OCI-M2 (cell line): Measurements from ENCODE around the gene XRCC6.
"Not testable (repeated sequence)": the region's sequence is repeated elsewhere in the genome, so short reads cannot be mapped to it uniquely, and the experiment has no call there.

ENCODE experiments used
- DNase-seq: peaks from one replicate; lab custom pipeline; 2025; ENCODE audit not compliant: unreplicated experiment; lab: John Stamatoyannopoulos, UW

Gene XRCC6

DNA sequence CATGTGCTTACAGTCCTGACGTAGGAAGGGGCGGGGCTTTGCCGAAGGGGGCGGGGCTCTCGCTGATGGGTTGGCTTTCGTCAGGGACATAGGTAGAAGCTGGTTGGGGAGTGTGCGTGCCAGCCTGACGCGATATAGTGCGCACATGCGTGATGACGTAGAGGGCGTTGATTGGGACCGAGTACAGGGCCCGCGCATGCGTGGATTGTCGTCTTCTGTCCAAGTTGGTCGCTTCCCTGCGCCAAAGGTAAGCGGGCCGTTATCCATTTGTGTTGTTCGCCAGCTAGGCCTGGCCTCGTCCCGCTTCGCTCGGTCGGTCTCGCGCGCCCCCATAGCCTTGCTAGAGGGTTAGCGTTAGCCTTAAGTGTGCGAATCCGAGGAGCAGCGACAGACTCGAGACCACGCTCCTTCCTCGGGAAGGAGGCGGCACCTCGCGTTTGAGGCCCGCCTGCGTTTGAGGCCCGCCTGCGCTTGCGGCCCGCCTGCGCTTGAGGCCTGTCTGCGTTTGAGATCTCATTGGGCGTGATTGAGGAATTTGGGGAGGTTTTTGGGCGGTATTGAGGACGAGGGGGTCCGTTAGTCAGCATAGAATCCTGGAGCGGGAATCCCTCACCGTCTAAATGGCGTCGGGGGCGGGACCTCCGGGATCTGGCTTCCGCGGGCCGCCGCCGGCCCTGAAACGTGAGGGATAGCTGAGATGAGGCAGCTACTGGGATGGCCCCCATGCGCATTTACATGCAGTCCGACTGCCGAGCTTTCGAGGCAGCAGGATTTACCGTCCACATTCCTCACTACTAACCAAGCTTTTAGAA is at the start of gene XRCC6:
XRCC6 (plus strand) TSS at position 197 of the 812 bp plus-strand sequence. CDS start 710 bp downstream, outside the sequence.
- DNase-seq = peak; percentile 88

DNA sequence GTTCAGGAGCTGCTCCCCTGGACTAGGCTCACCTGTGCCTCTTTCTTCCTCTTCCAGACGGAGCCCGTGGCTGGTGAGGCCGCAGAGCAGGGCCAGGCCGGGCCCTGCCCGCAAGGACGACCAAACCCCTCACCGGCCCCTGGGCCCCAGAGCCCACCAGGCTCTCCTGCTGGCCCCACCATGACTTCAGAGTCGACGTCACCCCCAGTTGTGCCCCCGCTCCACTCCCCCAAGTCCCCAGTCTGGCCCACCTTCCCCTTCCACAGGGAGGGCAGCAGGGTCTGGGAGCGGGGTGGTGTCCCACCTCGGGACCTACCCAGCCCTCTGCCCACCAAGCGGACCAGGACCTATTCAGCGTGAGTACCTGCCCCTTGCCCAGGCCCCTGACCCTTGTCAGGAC is 49.3 kb upstream of the XRCC6 start:
- DNase-seq = no peak

DNA sequence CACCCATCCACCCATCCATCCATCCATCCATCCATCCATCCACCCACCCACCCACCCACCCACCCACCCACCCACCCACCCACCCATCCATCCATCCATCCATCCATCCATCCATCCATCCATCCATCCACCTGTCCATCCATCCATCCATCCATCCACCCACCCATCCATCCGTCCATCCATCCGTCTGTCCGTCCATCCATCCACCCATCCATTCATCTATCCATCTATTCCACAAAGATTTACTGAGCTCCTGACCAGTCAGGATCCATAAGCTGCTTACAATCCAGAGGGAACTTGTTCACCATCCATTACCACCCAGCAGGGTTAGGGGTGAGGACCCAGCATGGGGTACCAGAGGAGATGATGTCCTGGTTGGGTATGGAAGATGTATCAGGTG is 48.8 kb upstream of the XRCC6 start:
- DNase-seq = not testable (repeated sequence)

DNA sequence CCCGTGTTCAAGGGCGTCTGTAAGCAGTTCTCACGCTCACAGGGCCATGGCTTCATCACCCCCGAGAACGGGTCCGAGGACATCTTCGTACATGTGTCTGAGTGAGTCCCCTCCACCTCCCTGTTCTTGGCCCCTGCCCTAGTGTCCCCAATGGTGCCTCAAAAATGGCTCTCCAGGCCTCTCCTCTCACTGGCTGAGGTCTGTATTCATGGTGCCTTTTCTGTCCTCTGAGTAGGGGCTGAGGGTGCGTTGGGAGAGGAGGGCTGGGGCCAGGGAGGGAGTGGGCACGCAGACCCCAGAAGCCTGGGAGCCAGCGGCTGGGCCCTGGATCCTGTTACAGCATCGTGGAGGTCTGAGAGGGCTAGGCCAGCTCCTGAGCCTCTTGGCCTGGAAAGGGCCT is 47.4 kb upstream of the XRCC6 start:
- no peak for DNase-seq

DNA sequence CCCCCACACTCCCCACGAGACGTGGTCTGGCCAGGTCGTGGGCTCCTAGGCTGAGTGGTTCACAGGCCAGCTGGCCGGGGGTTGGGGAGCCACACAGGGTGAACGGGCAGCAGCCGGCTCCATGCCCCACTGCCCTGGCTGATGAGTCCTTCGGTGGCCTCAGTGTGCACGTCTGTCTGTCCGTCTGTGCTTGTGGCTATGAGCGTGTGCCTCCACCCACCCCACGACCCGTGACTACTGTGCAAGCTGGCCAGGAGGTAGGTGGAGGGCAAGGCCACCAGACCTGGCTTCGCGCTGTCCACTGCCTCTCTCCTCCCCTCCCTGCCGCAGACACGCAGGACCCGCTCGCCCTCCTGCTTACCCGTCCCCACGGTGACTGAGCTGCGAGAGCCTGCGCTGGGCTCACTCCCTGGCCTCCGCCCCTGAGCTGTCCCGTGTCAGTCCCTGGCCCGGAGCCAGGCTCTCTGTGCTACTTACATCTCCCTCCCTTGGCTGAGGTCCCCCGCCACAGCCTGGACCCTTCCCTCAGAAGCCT is 46.2 kb upstream of the XRCC6 start:
- no peak for DNase-seq

DNA sequence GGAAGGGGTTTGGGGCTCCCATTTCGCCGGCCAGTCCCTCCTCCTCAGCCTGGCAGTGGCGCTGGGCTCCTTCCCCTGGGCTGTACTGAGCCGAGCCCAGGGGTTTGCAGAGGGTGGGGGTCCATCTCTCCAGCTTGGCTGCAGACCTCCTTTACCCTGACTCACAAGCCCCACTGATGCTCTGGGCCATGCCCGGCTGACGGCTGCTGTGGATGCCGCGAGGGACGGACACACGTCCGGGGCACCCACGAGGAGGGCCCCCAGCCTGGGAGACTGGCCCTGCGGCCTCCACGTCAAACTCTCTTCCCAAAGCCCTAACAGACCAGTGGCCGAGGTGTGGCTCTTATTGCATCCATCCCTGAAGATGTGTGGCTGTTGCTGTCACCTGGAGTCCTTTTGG is 45.6 kb upstream of the XRCC6 start:
- DNase-seq = no peak

DNA sequence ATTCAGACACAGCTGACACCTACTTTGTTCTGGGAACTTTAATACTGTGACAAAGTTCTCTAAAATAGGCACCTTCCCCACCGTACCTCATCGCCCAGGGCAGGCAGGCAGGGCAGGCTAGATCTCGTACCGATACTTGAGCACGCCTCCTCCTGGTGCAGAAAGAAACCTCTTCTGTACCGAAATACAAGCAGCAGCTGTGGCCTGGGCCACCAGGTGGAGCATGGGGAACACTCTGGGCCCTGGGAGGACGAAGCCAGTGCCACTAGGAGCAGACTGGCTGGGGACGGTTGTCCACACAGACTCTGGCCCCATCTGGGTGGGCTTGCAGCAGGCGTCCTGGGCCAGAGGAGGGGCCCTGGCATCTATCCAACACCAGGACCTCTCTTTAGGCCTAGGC is 44.2 kb upstream of the XRCC6 start:
- no peak for DNase-seq

DNA sequence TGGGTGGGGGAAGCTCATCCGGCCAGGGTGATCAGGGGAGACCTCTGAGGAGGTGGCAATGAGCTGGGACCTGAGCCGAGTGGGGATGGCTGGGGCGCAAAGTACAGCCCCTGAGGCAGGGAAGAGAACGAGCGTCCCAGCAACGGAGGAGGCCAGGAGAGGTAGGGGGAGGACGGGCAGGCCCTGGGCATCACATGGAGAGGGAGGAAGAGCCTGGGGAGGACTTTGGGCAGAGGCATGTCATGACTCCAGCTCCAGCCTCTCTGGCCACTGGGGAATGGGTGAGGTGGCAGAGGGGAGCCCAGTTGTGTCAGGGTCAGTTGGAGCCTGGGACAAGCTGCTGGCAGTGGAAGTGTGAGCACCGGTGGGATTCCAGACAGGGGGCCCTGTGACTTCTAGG is 43.0 kb upstream of the XRCC6 start:
- DNase-seq = no peak

DNA sequence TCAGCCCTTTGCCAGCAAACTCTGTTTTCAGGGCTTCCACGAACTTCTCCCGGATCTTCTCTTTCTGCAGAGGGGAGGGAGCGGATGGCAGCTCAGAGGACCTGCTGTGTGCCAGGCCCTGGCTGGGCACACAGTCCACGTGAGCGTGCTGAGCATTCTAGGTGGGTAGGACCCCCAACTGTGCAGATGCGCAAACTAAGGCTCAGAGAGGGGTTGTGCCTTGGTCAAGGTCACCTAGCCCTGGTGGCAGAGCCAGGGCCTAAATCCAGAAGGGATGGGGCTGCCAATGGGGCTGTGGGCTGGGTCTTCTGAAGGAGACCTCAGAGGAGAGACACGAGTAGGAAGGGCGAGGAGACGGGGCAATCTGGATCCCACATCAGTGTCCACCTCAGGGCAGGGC is 42.3 kb upstream of the XRCC6 start:
- no peak for DNase-seq

DNA sequence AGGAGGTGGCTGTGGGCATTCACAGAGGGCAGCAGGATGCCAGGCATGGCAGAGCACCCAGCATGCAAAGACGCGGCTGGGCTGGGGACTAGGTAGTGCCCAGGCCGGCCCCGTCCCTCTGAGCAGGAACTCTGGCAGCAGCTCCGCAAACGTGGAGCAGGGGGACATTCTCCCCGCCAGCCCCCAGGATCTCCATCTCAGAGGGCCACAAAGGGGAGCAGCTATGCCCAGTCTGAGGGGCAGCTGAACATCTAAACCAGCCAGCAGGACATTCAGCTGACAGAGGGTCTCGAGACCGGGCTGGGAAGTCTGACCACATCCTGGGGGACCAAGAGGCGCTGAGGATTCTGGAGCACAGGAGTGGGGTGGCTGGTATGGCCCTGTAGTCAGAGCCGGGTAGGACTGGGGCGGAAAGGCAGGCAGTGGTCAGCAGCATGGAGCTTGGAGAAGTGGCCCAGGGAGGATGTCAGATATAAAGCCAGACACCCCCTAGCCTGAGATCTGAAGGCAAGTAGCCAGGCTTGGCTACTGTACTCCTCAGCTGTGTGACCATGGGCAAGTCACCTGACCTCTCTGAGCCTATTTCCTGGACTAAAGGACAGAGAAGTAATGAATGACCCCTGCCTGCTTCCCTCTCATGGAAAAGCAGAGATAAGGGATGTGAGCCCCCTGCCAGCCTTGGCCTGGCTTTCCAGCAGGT is 41.6 kb upstream of the XRCC6 start:
- no peak for DNase-seq

DNA sequence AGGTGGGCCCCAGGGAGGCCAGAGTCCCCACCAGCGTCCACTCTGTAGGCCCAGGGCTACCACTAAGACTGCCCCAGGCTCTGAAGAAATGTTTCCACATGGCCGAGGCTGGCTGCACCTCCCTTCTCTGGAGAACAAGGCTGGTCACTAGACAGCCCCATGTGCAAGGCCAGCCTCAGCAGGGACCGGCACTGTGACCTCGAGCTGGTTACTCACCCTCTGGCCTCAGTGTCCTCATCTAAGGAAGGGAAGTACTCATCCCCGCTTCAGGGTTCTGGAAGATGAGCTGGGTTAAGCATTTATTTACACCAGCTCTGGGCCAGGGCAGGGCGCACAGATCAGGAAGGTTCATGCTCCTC is 41.1 kb upstream of the XRCC6 start:
- DNase-seq = no peak

DNA sequence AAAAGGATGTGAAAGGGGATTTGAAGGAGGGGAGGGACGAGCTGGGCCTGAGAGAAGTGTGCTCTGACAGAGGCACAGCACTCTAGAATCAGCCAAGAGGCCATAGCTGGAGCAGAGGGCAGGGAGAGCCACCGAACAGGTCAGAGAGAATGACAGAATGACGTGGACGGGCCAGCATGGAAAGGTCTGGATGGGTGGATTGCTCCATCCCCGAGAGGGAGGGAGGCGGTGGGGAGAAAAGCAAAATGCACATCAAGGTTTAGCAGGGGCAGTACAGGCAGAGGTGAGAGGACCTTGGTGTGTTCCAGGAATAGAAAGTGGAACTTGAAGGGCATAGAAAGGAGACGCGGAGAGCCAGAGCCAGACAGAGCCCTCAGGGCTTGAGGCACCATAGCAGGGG is 38.4 kb upstream of the XRCC6 start:
- DNase-seq = no peak

DNA sequence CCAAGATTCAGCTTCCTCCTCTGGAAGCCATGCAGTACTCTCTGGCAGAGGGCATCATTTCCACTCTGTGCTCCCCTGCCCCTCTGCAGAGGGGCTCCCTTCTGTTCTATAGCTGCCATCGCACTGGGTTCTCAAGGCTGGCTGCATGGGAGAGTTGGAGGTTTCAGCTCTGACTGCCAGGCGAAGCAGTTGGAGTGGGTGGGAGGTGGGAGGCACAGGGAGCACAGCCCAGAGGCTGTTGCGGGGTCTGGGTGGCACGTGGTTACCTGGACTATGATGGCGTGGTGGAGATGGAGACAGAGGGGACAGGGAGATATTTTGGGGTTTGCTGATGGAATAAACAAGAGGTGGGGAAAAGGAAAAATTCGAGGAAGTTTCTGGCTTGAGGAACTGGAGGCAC is 36.2 kb upstream of the XRCC6 start:
- no peak for DNase-seq

DNA sequence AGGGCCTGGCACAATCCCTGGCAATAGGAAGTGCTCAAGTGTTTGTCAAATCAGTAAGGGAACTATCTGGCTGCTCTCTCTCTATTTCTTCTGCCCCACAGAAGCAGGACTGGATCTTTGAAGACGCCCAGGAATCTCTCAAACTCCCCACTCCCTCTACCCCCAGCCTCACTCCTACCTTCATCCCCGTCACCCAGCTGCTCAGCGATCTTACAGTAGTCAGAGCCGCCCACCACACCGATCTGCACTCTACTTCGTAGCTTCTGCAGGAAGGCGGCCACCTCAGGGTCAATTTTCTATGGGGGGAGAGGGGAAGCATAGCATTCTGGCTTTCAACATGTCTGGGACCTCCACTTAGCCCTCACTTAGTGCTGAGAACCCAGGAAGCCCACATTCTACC is 35.2 kb upstream of the XRCC6 start:
- no peak for DNase-seq

DNA sequence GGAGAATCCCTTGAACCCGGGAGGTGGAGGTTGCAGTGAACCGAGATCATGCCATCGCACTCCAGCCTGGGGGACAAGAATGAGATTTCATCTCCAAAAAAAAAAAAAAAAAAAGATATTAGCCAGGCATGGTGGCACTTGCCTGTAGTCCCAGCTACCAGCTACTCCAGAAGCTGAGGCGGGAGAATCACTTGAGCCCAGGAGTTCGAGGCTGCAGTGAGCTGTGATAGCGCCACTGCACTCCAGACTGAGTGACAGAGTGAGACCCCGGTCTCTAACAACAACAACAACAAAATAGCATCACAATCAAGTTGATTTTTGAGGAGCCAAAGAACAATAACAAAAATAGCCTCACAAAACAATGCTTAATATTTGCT is 33.8 kb upstream of the XRCC6 start:
- DNase-seq = no peak

DNA sequence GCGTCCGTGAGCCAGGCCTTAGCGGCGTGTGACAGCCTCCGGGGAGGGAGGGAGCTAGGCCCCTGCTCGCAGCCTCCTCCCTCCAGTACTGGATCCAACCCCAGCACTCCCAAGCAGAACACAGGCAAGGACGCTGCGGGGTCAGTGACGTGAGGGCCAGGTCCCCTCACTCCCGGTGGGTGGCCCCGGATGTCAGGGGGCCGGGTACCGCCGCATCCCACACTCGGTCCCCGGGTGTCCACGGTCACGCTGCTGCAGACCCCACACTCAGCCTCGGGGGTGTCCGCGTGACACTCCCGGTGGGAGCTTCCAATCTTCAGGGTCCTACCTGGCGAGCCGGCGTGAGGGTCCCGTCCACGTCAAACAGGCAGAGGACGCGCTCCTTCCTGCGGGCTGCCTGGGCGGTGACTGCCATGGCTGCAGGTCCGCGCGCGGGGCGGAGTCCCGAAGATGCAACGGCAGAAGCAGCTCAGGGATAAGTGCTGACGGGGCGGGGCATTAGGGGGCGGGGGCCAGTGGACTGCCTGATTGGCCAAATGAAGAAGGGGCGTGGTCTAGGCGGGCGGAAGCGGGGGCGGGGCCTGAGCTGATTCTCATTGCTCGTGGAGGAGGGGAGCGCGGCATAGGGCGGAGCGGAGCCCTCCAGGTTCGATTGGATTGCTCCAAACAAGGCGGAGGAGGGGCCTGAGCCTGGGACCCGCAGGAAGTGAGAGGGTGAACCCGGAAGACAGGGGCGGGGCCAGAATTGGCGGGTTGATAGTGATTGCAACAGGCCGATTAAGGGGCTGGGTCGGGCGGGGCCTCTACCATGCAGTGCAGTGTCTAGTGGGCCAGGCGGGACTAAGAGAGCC is 31.5 kb upstream of the XRCC6 start, which contains the start of gene PMM1:
PMM1 (minus strand) TSS at position 450 of the 851 bp plus-strand sequence; CDS start at position 415, 35 bp downstream.
- DNase-seq = peak; percentile 97

DNA sequence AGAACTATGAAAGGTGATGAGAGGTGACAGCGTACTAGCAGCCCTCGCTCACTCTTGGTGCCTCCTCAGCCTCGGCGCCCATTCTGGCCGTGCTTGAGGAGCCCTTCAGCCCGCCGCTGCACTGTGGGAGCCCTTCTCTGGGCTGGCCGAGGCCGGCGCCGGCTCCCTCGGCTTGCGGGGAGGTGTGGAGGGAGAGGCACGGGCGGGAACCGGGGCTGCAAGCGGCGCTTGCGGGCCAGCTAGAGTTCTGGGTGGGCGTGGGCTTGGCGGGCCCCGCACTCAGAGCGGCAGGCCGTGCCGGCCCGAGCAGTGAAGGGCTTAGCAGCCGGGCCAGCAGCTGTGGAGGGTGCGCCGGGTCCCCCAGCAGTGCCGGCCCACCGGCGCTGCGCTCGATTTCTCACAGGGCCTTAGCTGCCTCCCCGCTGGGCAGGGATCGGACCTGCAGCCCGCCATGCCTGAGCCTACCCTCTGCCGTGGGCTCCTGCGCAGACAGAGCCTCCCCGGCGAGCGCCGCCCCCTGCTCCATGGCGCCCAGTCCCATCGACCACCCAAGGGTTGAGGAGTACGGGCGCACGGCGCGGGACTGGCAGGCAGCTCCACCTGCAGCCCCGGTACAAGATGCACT is 27.6 kb upstream of the XRCC6 start:
- not testable (repeated sequence) for DNase-seq

DNA sequence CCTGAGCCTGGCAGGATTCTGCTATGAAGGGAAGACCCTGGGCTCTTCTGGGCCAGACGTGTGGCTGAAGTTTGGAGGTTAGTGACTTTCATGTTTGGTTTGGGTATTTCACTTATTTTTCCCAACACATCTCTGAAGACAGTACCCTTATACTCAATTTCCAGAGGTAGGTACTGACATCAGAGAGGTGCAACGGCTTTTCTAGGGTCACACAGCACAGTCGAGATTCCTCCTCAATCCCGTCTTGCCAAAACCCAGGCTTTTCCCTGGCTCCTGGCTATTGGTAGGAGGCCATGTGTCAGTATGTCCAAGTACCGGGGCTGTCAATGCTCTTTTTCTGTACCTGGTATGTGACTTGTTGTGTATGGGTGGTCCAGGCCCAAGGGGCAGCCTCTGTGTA is 25.4 kb upstream of the XRCC6 start:
- DNase-seq = no peak

DNA sequence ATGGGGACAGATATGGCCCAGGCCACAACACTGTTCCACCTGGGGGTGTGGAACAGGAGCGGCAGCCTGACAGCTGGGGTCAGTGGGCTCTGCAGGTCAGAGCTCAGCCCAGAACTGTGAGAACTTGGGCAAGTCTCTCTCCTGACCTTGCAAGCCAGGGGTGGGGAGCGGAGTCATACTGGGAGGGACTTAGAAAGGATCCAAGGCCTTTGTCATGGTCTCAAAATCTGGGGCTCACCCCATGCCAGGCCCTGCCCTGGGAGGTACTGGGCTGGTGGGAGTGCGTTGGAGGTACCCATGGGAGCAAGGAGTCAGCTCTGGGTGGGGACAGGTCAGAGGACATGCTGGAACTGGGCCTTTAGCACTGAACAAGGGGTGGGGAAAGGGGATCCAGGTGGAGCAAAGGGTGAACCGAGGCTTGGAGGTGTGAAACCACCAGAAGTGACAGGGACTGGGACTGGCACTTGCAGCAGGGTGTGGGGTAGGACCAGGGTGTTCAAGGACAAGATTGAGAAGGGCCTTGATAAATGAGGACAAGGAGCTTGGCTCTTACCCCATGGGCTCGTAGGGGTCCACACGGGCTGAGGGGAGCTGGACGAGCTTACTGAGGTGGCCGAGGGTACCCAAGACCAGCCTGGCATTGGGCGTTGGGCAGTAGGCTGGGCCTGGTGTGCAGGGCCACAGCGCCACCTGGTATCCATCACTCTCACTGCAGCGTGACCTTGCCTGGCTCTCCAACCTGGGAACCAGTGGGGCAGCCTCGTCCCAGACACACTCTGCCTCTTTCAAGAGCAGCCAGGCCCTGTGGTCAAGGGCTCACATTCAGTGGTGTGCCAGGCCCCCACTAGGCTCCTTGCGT is 24.1 kb upstream of the XRCC6 start:
- no peak for DNase-seq

DNA sequence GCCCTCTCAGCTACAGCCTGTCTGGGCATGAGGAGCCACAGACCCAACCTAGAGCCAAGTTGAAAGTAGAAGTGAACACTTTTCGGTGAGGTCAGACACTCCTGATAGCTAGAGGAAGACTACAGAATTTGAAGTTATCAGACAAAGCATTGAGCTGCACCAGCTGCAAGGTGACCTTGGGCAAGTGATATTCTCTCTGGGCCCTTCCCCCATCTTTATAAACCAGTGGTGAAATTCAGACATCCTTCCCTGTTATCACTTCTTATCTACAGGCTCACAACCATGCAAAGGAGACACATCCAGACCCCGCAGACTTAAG is 23.5 kb upstream of the XRCC6 start:
- DNase-seq = no peak
